HCT116 (cell line): Measurements from ENCODE around the gene C3orf20. TPM values are rescaled to one million over a fixed set of nuclear protein-coding genes. Genes with fewer than 3 reads are reported as not detected.

ENCODE experiments used
- ATAC-seq: fragments of 200-7000 bp; cut with Tn5 transposase; 2 replicates; pipeline ENCODE4 v1.9.1; 2020; ENCODE audit warnings: mild to moderate bottlenecking, moderate library complexity
- BruUV-seq: library from RNA; stranded (reverse); fragments of 400-500 nt; replicated peaks from 2 replicates; lab custom pipeline; 2021; lab: Mats Ljungman, UMichigan
- CTCF ChIA-PET: fragments of 300-600 bp; sonication (Branson Sonifier 250); formaldehyde crosslinking; loops from one replicate; lab custom pipeline; 2021; ENCODE audit warnings: antibody characterized with exemption; lab: Charles Lee
- POLR2A ChIA-PET: fragments of 300-600, 350-600 bp; sonication (Branson Sonifier 250); formaldehyde crosslinking; loops from one replicate; lab custom pipeline; 2021; ENCODE audit warnings: antibody characterized with exemption; lab: Charles Lee
- RAD21 ChIA-PET, 2 experiments: fragments of 300-600 bp; sonication (Branson Sonifier 250); formaldehyde crosslinking; loops; one replicate each; lab custom pipeline; 2023; ENCODE audit warnings: low total read pairs in 2 of 2; ENCODE audit not compliant: uncharacterized antibody in 2 of 2, unreplicated experiment in 2 of 2, low non-redundant PET in 1 of 2; lab: Charles Lee
- DNase-seq: peaks from one replicate; pipeline ENCODE4 v3.0.0-alpha.2; 2010; ENCODE audit warnings: low read depth, low spot score
- H2AFZ ChIP-seq: fragments of 200-600 bp; shearing (Covaris generic), sonication (generic); 2 replicates; pipeline ENCODE4 v1.6.1; 2017; ENCODE audit warnings: low read depth, mixed run types, mixed read lengths, antibody characterized with exemption, low read length; ENCODE audit not compliant: poor library complexity, severe bottlenecking
- H3K27ac ChIP-seq: 2 replicates; pipeline ENCODE4 v1.5.1; 2012; ENCODE audit warnings: low read depth, low read length
- H3K27me3 ChIP-seq: fragments of 200-600 bp; sonication (generic); 2 replicates; pipeline ENCODE4 v1.6.1; 2016; ENCODE audit warnings: mixed run types, low read length, mixed read lengths; ENCODE audit not compliant: insufficient read depth
- H3K36me3 ChIP-seq, 2 experiments: fragments of 200-500 bp in 1 of 2; fragments of 200-600 bp in 1 of 2; sonication (Bioruptor generic) in 1 of 2; sonication (generic) in 1 of 2; 2 replicates each; pipeline versions ENCODE4 v1.5.1 to v1.6.1; 2014 to 2016; ENCODE audit warnings: low read length in 2 of 2, inconsistent platforms in 1 of 2, mixed read lengths in 1 of 2, mixed run types in 1 of 2; ENCODE audit not compliant: insufficient read depth in 2 of 2, control insufficient read depth in 1 of 2
- H3K4me1 ChIP-seq, 2 experiments: fragments of 200-600 bp in 1 of 2; sonication (generic) in 1 of 2; 2 replicates each; pipeline versions ENCODE4 v1.5.1 to v1.6.1; 2012 to 2017; ENCODE audit warnings: low read length in 2 of 2, inconsistent platforms in 1 of 2, mild to moderate bottlenecking in 1 of 2, mixed read lengths in 1 of 2, mixed run types in 1 of 2, moderate library complexity in 1 of 2; ENCODE audit not compliant: insufficient read depth in 2 of 2, control insufficient read depth in 1 of 2
- H3K4me2 ChIP-seq: fragments of 200-600 bp; sonication (generic); 2 replicates; pipeline ENCODE4 v1.6.1; 2017; ENCODE audit warnings: mixed run types, low read length, mixed read lengths
- H3K4me3 ChIP-seq, 2 experiments: fragments of 200-600 bp in 1 of 2; sonication (generic) in 1 of 2; replicated peaks in 1 of 2; 2 replicates each; pipeline ENCODE4 v1.5.1; 2011 to 2016; ENCODE audit warnings: low read length in 2 of 2, control low read depth in 1 of 2, low read depth in 1 of 2, mild to moderate bottlenecking in 1 of 2, mixed read lengths in 1 of 2, mixed run types in 1 of 2
- H3K79me2 ChIP-seq: fragments of 200-600 bp; sonication (generic); 2 replicates; pipeline ENCODE4 v1.6.1; 2017; ENCODE audit warnings: mild to moderate bottlenecking, mixed run types, low read length, moderate library complexity, mixed read lengths; ENCODE audit not compliant: insufficient read depth
- H3K9ac ChIP-seq: fragments of 200-600 bp; sonication (generic); 2 replicates; pipeline ENCODE4 v1.6.1; 2016; ENCODE audit warnings: low read length, mixed read lengths
- H3K9me2 ChIP-seq: fragments of 200-600 bp; sonication (generic), shearing (Covaris generic); 2 replicates; pipeline ENCODE4 v1.6.1; 2017; ENCODE audit warnings: mixed run types, mild to moderate bottlenecking, moderate library complexity; ENCODE audit not compliant: insufficient read depth
- H3K9me3 ChIP-seq, 2 experiments: fragments of 200-500 bp in 1 of 2; fragments of 200-600 bp in 1 of 2; sonication (Bioruptor generic) in 1 of 2; sonication (generic) in 1 of 2; 2 replicates each; pipeline ENCODE4 v1.6.1; 2014 to 2017; ENCODE audit warnings: low read length in 2 of 2, mixed read lengths in 2 of 2, inconsistent platforms in 1 of 2, low read depth in 1 of 2, mild to moderate bottlenecking in 1 of 2, mixed run types in 1 of 2, moderate library complexity in 1 of 2; ENCODE audit not compliant: control insufficient read depth in 1 of 2, insufficient read depth in 1 of 2
- H4K20me1 ChIP-seq: fragments of 200-600 bp; sonication (generic), shearing (Covaris generic); 2 replicates; pipeline ENCODE4 v1.6.1; 2017; ENCODE audit warnings: mixed run types, mild to moderate bottlenecking, moderate library complexity; ENCODE audit not compliant: insufficient read depth
- ATF3 ChIP-seq: IDR thresholded peaks from 2 replicates; pipeline ENCODE4 v1.6.1; 2012
- CBX3 ChIP-seq: IDR thresholded peaks from 2 replicates; pipeline ENCODE4 v1.6.1; 2012; ENCODE audit warnings: low read depth
- CEBPB ChIP-seq: IDR thresholded peaks from 2 replicates; pipeline ENCODE4 v1.6.1; 2012; ENCODE audit warnings: low read depth
- EGR1 ChIP-seq: IDR thresholded peaks from 2 replicates; pipeline ENCODE4 v1.6.1; 2012; ENCODE audit warnings: low read depth
- ELF1 ChIP-seq: IDR thresholded peaks from 2 replicates; pipeline ENCODE4 v1.6.1; 2012; ENCODE audit warnings: low read depth, borderline replicate concordance
- EZH2 ChIP-seq: fragments of 200-600 bp; sonication (generic); IDR thresholded peaks from 2 replicates; pipeline ENCODE4 v1.6.1; 2017; ENCODE audit warnings: antibody characterized with exemption, mixed run types
- EZH2phosphoT487 ChIP-seq: fragments of 200-600 bp; IDR thresholded peaks from 2 replicates; pipeline ENCODE4 v1.6.1; 2018; ENCODE audit warnings: antibody characterized with exemption, borderline replicate concordance
- JUND ChIP-seq: IDR thresholded peaks from 2 replicates; pipeline ENCODE4 v1.6.1; 2012
- MAX ChIP-seq: IDR thresholded peaks from 2 replicates; pipeline ENCODE4 v1.6.1; 2012
- POLR2A ChIP-seq: IDR thresholded peaks from 2 replicates; pipeline ENCODE4 v1.7.0; 2011; ENCODE audit warnings: borderline replicate concordance; ENCODE audit not compliant: insufficient read depth, insufficient read length; ENCODE audit errors: extremely low read depth
- POLR2AphosphoS5 ChIP-seq: IDR thresholded peaks from 2 replicates; pipeline ENCODE4 v1.6.1; 2011; ENCODE audit warnings: mild to moderate bottlenecking, low read depth, low read length, moderate library complexity
- RAD21 ChIP-seq: IDR thresholded peaks from 2 replicates; pipeline ENCODE4 v1.6.1; 2012; ENCODE audit warnings: low read depth, mild to moderate bottlenecking
- SIN3A ChIP-seq: IDR thresholded peaks from 2 replicates; pipeline ENCODE4 v1.6.1; 2012; ENCODE audit warnings: low read depth
- SP1 ChIP-seq: IDR thresholded peaks from 2 replicates; pipeline ENCODE4 v1.6.1; 2012; ENCODE audit warnings: low read depth
- SRF ChIP-seq: IDR thresholded peaks from 2 replicates; pipeline ENCODE4 v1.6.1; 2012; ENCODE audit warnings: low read depth
- TCF7L2 ChIP-seq: IDR thresholded peaks from 2 replicates; pipeline ENCODE4 v1.7.0; 2011; ENCODE audit warnings: borderline replicate concordance, inconsistent platforms; ENCODE audit not compliant: insufficient read depth, insufficient read length; ENCODE audit errors: extremely low read depth
- ZBTB33 ChIP-seq: IDR thresholded peaks from 2 replicates; pipeline ENCODE4 v1.6.1; 2011; ENCODE audit warnings: mild to moderate bottlenecking, low read length, moderate library complexity; ENCODE audit not compliant: insufficient replicate concordance; ENCODE audit errors: extremely low read depth
- ZFX ChIP-seq: fragments of 450-650 bp; IDR thresholded peaks from 2 replicates; pipeline ENCODE4 v1.6.1; 2017
- ZNF274 ChIP-seq: fragments of 200-500 bp; sonication (Bioruptor generic); IDR thresholded peaks from 2 replicates; pipeline ENCODE4 v1.6.1; 2014; ENCODE audit warnings: mild to moderate bottlenecking, low read depth, low read length, inconsistent platforms
- intact Hi-C: fragments of 100-400 bp; cut with micrococcal nuclease; formaldehyde crosslinking; loops from 2 replicates; pipeline ENCODE4 v1.10.0; 2022
- total RNA-seq: library from RNA; stranded (reverse); gene quantifications from one replicate; pipeline ENCODE4 v1.2.1, GENCODE V29; 2021; ENCODE audit not compliant: unreplicated experiment

Gene C3orf20
- total RNA-seq, 1 experiment from 2014 or later = 0.20 TPM

GRCh38 chr3:14719006-14719405 is 44.1 kb downstream of the C3orf20 start:
- Histone ChIP-seq H3K79me2 (no peaks in the 10 kb centered on the region), H3K9me2 (no peaks in the 10 kb centered on the region), H4K20me1 (no peaks in the 10 kb centered on the region), H3K27me3 (no peaks in the 10 kb centered on the region), H3K4me2 (no peak overlapping the region), H3K9ac (no peak overlapping the region), H3K36me3 (no peaks in the 10 kb centered on the region), H3K4me1 (peaks cover 0 to 8% of the 10 kb centered on the region in 2 experiments; a peak in 1 of 4 replicates), H3K9me3 (no peaks in the 10 kb centered on the region), H3K27ac (no peak overlapping the region), H3K4me3 (no peak overlapping the region), H2AFZ (no peak overlapping the region)
- ATAC-seq (no peak), DNase-seq (no peak)
- TF ChIP-seq EGR1 = no peak
- TF ChIP-seq CEBPB = no peak
- no peak for TF ChIP-seq MAX
- no peak for TF ChIP-seq ZBTB33
- no peak for TF ChIP-seq ZNF274
- TF ChIP-seq SRF = no peak
- no peak for TF ChIP-seq ELF1
- TF ChIP-seq RAD21 = no peak
- no peak for TF ChIP-seq POLR2AphosphoS5
- no peak for TF ChIP-seq TCF7L2
- TF ChIP-seq POLR2A = no peak
- TF ChIP-seq EZH2phosphoT487 = no peak
- no peak for TF ChIP-seq ATF3
- no peak for TF ChIP-seq SIN3A
- no peak for TF ChIP-seq CBX3
- TF ChIP-seq ZFX = no peak
- no peak for TF ChIP-seq SP1
- no peak for TF ChIP-seq JUND
- TF ChIP-seq EZH2 = no peak
- ChIA-PET CTCF (no interaction called here), POLR2A (no interaction called here), RAD21 (no interaction called here)
- BruUV-seq = no TSS peak
- intact Hi-C loops = no loop called here
